ENCODE results near the gene MS4A14.

The MS4A14 gene

GRCh38 chr11:60428517-60428916 is 32.3 kb downstream of the MS4A14 start:
- Histone ChIP-seq H3K27ac (ENCODE audit: low read depth, low read length) (no peak overlapping the region), H3K4me2 (ENCODE audit: low read length) (no peak overlapping the region), H2AFZ (ENCODE audit: insufficient read depth, low read length, poor library complexity) (no peak overlapping the region), H2BK5ac (ENCODE audit: low read depth, low read length, poor library complexity) (no peak overlapping the region), H2BK12ac (ENCODE audit: low read length) (no peak overlapping the region), H4K12ac (ENCODE audit: low read depth, low read length) (no peak overlapping the region), H2AK5ac (ENCODE audit: low read length) (no peak overlapping the region), H3K23ac (ENCODE audit: low read length) (no peak overlapping the region), H3K27me3 (ENCODE audit: insufficient read depth, low read length) (no peaks in the 10 kb centered on the region), H3K9ac (ENCODE audit: low read length) (no peak overlapping the region), H4K91ac (ENCODE audit: low read depth, low read length) (no peak overlapping the region), H3K14ac (ENCODE audit: low read length) (no peak overlapping the region), H4K8ac (ENCODE audit: low read depth, low read length) (no peak overlapping the region), H3K36me3 (ENCODE audit: control insufficient read depth in 1 of 2, insufficient read depth in 2 of 2, low read length in 2 of 2) (no peaks in the 10 kb centered on the region), H2BK120ac (ENCODE audit: insufficient read depth, low read length, poor library complexity) (no peak overlapping the region), H3K9me3 (ENCODE audit: insufficient read depth, low read depth, low read length) (no peaks in the 10 kb centered on the region), H3K4me1 (ENCODE audit: control insufficient read depth in 1 of 2, insufficient read depth in 2 of 2, low read length in 2 of 2) (no peaks in the 10 kb centered on the region), H3K79me2 (ENCODE audit: control insufficient read depth, insufficient read depth, low read length, poor library complexity) (no peaks in the 10 kb centered on the region), H3K79me1 (ENCODE audit: low read length) (no peaks in the 10 kb centered on the region), H3K4ac (ENCODE audit: low read depth, low read length) (no peak overlapping the region), H3K4me3 (ENCODE audit: low read depth, low read length) (no peak overlapping the region), H3K18ac (ENCODE audit: low read length) (no peak overlapping the region)
- no peak for DNase-seq
- no CpG with 5 or more reads among the region's 2 CpGs for WGBS (ENCODE audit: extremely low coverage, insufficient coverage, insufficient read length)

DNA sequence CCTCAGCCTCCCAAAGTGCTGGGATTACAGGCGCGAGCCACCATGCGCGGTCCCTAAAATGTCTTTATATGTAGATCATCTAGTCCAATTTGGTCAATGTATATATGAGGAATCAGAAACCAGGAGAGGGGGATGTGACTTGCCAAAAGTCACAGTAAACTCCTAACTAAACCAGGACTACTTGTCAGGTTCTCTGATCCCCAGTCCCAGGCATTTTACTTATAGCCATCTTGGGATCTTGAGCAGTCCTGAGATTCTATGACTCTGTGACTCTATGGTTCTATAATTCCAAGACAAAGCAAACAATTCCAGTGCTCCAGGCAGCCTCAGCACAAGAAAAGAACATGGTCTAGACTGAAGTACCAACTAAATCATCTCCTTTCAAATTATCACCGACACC is 33.0 kb downstream of the MS4A14 start, which contains the start of gene MS4A5:
MS4A5 (plus strand) TSS at position 301 of the 400 bp plus-strand sequence. CDS start 103 bp downstream, outside the sequence.
- no peak within 1 kb of the TSS for H3K4me3 ChIP-seq (ENCODE audit: low read depth, low read length)
- no peak within 1 kb of the TSS for H3K14ac ChIP-seq (ENCODE audit: low read length)
- H3K36me3 ChIP-seq (ENCODE audit: control insufficient read depth in 1 of 2, insufficient read depth in 2 of 2, low read length in 2 of 2) = no peaks in the 10 kb centered on the region
- no peaks in the 10 kb centered on the region for H3K27me3 ChIP-seq (ENCODE audit: insufficient read depth, low read length)
- no CpG with 5 or more reads among the region's 5 CpGs for WGBS (ENCODE audit: extremely low coverage, insufficient coverage, insufficient read length)
- no peaks in the 10 kb centered on the region for H3K79me2 ChIP-seq (ENCODE audit: control insufficient read depth, insufficient read depth, low read length, poor library complexity)
- no peak within 1 kb of the TSS for H3K4ac ChIP-seq (ENCODE audit: low read depth, low read length)
- no peak within 1 kb of the TSS for H2AK5ac ChIP-seq (ENCODE audit: low read length)
- no peak within 1 kb of the TSS for H4K91ac ChIP-seq (ENCODE audit: low read depth, low read length)
- H2BK120ac ChIP-seq (ENCODE audit: insufficient read depth, low read length, poor library complexity) = no peak within 1 kb of the TSS
- H3K4me1 ChIP-seq (ENCODE audit: control insufficient read depth in 1 of 2, insufficient read depth in 2 of 2, low read length in 2 of 2) = no peaks in the 10 kb centered on the region
- H3K18ac ChIP-seq (ENCODE audit: low read length) = no peak within 1 kb of the TSS
- no peaks in the 10 kb centered on the region for H3K79me1 ChIP-seq (ENCODE audit: low read length)
- H2BK12ac ChIP-seq (ENCODE audit: low read length) = no peak within 1 kb of the TSS
- no peak for DNase-seq
- H2BK5ac ChIP-seq (ENCODE audit: low read depth, low read length, poor library complexity) = no peak within 1 kb of the TSS
- no peak within 1 kb of the TSS for H3K9ac ChIP-seq (ENCODE audit: low read length)
- H3K9me3 ChIP-seq (ENCODE audit: insufficient read depth, low read depth, low read length) = no peaks in the 10 kb centered on the region
- H3K27ac ChIP-seq (ENCODE audit: low read depth, low read length) = no peak within 1 kb of the TSS
- H2AFZ ChIP-seq (ENCODE audit: insufficient read depth, low read length, poor library complexity) = no peak within 1 kb of the TSS
- H3K23ac ChIP-seq (ENCODE audit: low read length) = no peak within 1 kb of the TSS
- no peak within 1 kb of the TSS for H3K4me2 ChIP-seq (ENCODE audit: low read length)
- no peak within 1 kb of the TSS for H4K12ac ChIP-seq (ENCODE audit: low read depth, low read length)
- no peak within 1 kb of the TSS for H4K8ac ChIP-seq (ENCODE audit: low read depth, low read length)

DNA sequence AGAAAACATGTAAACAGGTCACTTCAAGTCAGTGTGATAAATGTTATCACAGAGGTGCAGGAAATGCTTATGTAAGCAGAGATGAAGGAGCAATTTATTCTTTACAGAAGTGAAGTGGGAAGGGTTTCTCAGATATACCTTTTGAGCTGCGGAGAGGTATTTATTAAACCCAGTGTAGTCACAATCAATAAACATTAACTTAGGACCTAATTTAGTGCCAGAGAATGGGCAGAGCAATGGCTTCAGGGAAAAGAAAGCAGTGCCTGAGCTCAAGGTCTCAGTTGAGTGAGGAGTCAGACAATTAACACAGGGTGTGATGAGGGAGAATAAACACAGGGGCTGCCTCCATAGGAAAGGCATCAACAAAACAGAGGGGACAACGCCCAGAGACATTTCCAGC is 35.0 kb downstream of the MS4A14 start:
- H3K27me3 ChIP-seq (ENCODE audit: insufficient read depth, low read length) = no peaks in the 10 kb centered on the region
- no peaks in the 10 kb centered on the region for H3K79me1 ChIP-seq (ENCODE audit: low read length)
- no peak overlapping the region for H2BK12ac ChIP-seq (ENCODE audit: low read length)
- no peak overlapping the region for H3K23ac ChIP-seq (ENCODE audit: low read length)
- no peak overlapping the region for H4K8ac ChIP-seq (ENCODE audit: low read depth, low read length)
- no peaks in the 10 kb centered on the region for H3K4me1 ChIP-seq (ENCODE audit: control insufficient read depth in 1 of 2, insufficient read depth in 2 of 2, low read length in 2 of 2)
- H3K27ac ChIP-seq (ENCODE audit: low read depth, low read length) = no peak overlapping the region
- H4K12ac ChIP-seq (ENCODE audit: low read depth, low read length) = no peak overlapping the region
- no peaks in the 10 kb centered on the region for H3K36me3 ChIP-seq (ENCODE audit: control insufficient read depth in 1 of 2, insufficient read depth in 2 of 2, low read length in 2 of 2)
- no peak overlapping the region for H2AK5ac ChIP-seq (ENCODE audit: low read length)
- no peak overlapping the region for H3K18ac ChIP-seq (ENCODE audit: low read length)
- H2BK120ac ChIP-seq (ENCODE audit: insufficient read depth, low read length, poor library complexity) = no peak overlapping the region
- H3K79me2 ChIP-seq (ENCODE audit: control insufficient read depth, insufficient read depth, low read length, poor library complexity) = no peaks in the 10 kb centered on the region
- no peak overlapping the region for H3K4me2 ChIP-seq (ENCODE audit: low read length)
- H3K9ac ChIP-seq (ENCODE audit: low read length) = no peak overlapping the region
- no peak overlapping the region for H3K14ac ChIP-seq (ENCODE audit: low read length)
- no peak overlapping the region for H2AFZ ChIP-seq (ENCODE audit: insufficient read depth, low read length, poor library complexity)
- H4K91ac ChIP-seq (ENCODE audit: low read depth, low read length) = no peak overlapping the region
- H3K4me3 ChIP-seq (ENCODE audit: low read depth, low read length) = no peak overlapping the region
- no CpG with 5 or more reads among the region's 2 CpGs for WGBS (ENCODE audit: extremely low coverage, insufficient coverage, insufficient read length)
- no peak overlapping the region for H2BK5ac ChIP-seq (ENCODE audit: low read depth, low read length, poor library complexity)
- no peak overlapping the region for H3K4ac ChIP-seq (ENCODE audit: low read depth, low read length)
- no peaks in the 10 kb centered on the region for H3K9me3 ChIP-seq (ENCODE audit: insufficient read depth, low read depth, low read length)
- no peak for DNase-seq

- Histone ChIP-seq H3K79me1 (ENCODE audit: low read length) (no peaks in the 10 kb centered on the region), H4K91ac (ENCODE audit: low read depth, low read length) (no peak overlapping the region), H3K18ac (ENCODE audit: low read length) (no peak overlapping the region), H3K14ac (ENCODE audit: low read length) (no peak overlapping the region), H4K12ac (ENCODE audit: low read depth, low read length) (no peak overlapping the region), H4K8ac (ENCODE audit: low read depth, low read length) (no peak overlapping the region), H2BK120ac (ENCODE audit: insufficient read depth, low read length, poor library complexity) (no peak overlapping the region), H2BK5ac (ENCODE audit: low read depth, low read length, poor library complexity) (no peak overlapping the region), H2AFZ (ENCODE audit: insufficient read depth, low read length, poor library complexity) (no peak overlapping the region), H2AK5ac (ENCODE audit: low read length) (no peak overlapping the region), H3K4me3 (ENCODE audit: low read depth, low read length) (no peak overlapping the region), H3K23ac (ENCODE audit: low read length) (no peak overlapping the region), H3K4ac (ENCODE audit: low read depth, low read length) (no peak overlapping the region), H3K4me1 (ENCODE audit: control insufficient read depth in 1 of 2, insufficient read depth in 2 of 2, low read length in 2 of 2) (no peaks in the 10 kb centered on the region), H3K9me3 (ENCODE audit: insufficient read depth, low read depth, low read length) (no peaks in the 10 kb centered on the region), H3K27ac (ENCODE audit: low read depth, low read length) (no peak overlapping the region), H3K79me2 (ENCODE audit: control insufficient read depth, insufficient read depth, low read length, poor library complexity) (no peaks in the 10 kb centered on the region), H3K9ac (ENCODE audit: low read length) (no peak overlapping the region), H2BK12ac (ENCODE audit: low read length) (no peak overlapping the region), H3K36me3 (ENCODE audit: control insufficient read depth in 1 of 2, insufficient read depth in 2 of 2, low read length in 2 of 2) (no peaks in the 10 kb centered on the region), H3K4me2 (ENCODE audit: low read length) (no peak overlapping the region), H3K27me3 (ENCODE audit: insufficient read depth, low read length) (no peaks in the 10 kb centered on the region)
- no CpG with 5 or more reads among the region's 4 CpGs for WGBS (ENCODE audit: extremely low coverage, insufficient coverage, insufficient read length)
- DNase-seq = no peak
Measured at GRCh38 chr11:60433401-60433800, 37.1 kb downstream of the MS4A14 start.
